ENCODE results near the gene KCNT1. TPM values are rescaled to one million over a fixed set of nuclear protein-coding genes. Genes with fewer than 3 reads are reported as not detected.

The KCNT1 gene
- total and polyA plus RNA-seq, 10 of the 15 experiments (the other 5 are each of a cell fraction or from before 2014, with no cell fraction given), result not detected

DNA sequence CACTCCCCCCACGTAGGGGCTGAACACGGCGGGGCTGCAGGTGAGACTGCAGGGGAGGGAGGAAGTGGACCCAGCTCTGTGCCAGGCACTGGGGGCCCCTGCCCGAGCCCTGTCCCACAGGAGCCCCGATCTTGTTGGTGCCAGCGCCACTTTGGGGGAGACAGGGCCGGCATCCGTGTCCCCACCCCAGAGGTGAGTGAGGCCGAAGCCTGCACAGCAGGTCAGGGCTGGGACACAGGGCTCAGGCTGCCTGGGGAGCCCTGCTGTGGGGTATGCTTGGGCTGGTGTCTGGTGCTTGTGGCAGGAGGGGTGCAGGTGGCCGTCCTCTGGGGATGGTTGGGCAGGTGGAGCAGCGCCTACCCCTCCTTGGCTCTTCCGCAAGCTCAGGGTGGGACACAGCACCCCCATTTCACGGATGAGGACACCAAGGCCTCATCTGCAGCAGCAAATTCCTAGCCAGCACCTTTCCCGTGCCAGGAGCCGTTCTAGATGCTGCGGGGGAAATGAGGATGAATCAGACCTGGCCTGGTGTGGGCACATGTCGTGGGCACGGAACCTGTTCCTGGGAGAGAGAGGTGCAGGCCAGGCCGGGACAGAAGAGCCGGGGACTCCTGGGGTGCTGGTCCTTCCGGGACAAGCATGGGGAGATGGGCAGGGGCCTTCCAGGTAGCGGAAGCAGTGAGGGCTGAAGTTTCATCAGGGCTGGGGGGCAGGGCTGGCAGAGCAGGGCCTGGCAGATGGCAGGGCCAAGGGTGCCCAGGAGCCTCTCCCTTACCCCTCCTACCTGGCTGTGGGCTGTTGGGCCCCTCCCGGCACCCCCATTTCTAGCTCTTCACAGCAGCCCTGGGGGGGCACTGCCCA, 35.2 kb downstream of the KCNT1 start:
- BruUV-seq (replicated peaks), result no TSS peak
- RAD21 ChIA-PET (ENCODE audit: unreplicated experiment), result no interaction called here
- intact Hi-C loops (cut with micrococcal nuclease; ENCODE audit: unreplicated experiment), result no loop called here
- Histone ChIP-seq H3K27me3 (replicated peaks in 1 of 2; ENCODE audit: control insufficient read depth in 2 of 2, insufficient read depth in 2 of 2, low read length in 1 of 2) (no peaks in the 10 kb centered on the region; a peak in 1 of 4 replicates), H3K9ac (ENCODE audit: control insufficient read depth, insufficient read depth, low read length) (no peak overlapping the region), H2AFZ (ENCODE audit: control insufficient read depth, low read depth, low read length) (no peak overlapping the region), H3K4me1 (ENCODE audit: control insufficient read depth, insufficient read depth, low read length) (no peaks in the 10 kb centered on the region), H3K4me3 (no peak overlapping the region), H4K20me1 (ENCODE audit: control insufficient read depth, insufficient read depth) (no peaks in the 10 kb centered on the region), H3K36me3 (ENCODE audit: control insufficient read depth in 2 of 2, insufficient read depth in 2 of 2, low read length in 1 of 2) (no peaks in the 10 kb centered on the region), H3K4me2 (ENCODE audit: control insufficient read depth, insufficient read depth) (no peak overlapping the region), H3K27ac (ENCODE audit: control insufficient read depth, insufficient read depth) (no peak overlapping the region), H3K79me2 (ENCODE audit: control insufficient read depth, insufficient read depth, low read length) (no peaks in the 10 kb centered on the region), H3K9me3 (replicated peaks; ENCODE audit: control insufficient read depth, insufficient read depth, low read length) (no peaks in the 10 kb centered on the region; the same call in 2 of the 3 replicates)
- CTCF ChIA-PET, result no interaction called here
- POLR2A ChIA-PET, result interaction anchor here (0.5 kb wide), 1 partner anchor 298 kb away, joined by 3 read pairs; no protein-coding TSS in a partner anchor
- FAIRE-seq (no peak), ATAC-seq (no peak), DNase-seq (ENCODE audit: low read depth, low spot score) (no peak)
- TF ChIP-seq NR2C1 (IDR thresholded peaks at IDR 0.05) (no peak), TAF1 (IDR thresholded peaks at IDR 0.05; ENCODE audit: borderline replicate concordance, low read depth, low read length) (no peak), POLR2AphosphoS5 (IDR thresholded peaks at IDR 0.05; ENCODE audit: low read length) (no peak), MEF2B (IDR thresholded peaks at IDR 0.05; ENCODE audit: partially characterized antibody, poor library complexity, severe bottlenecking) (no peak), USF2 (IDR thresholded peaks at IDR 0.05; ENCODE audit: borderline replicate concordance, low read depth, low read length) (no peak), EZH2 (IDR thresholded peaks at IDR 0.05; ENCODE audit: borderline replicate concordance, control insufficient read depth, low read depth, low read length) (no peak), IKZF2 (IDR thresholded peaks at IDR 0.05) (no peak), BMI1 (IDR thresholded peaks at IDR 0.05; ENCODE audit: borderline replicate concordance) (no peak), POLR2AphosphoS2 (IDR thresholded peaks at IDR 0.05; ENCODE audit: low read depth, low read length) (no peak)
- 34% methylated on average over 23 of the region's 23 CpGs for WGBS (ENCODE audit: insufficient coverage, insufficient replicate concordance, low lambda C conversion rate, missing lambda C conversion rate)
- SMC1A ChIA-PET (ENCODE audit: uncharacterized antibody, unreplicated experiment), result no interaction called here
- in situ Hi-C loops (cut with MboI), result no loop called here

Measured in GM12878 (cell line).